Measurements from ENCODE around the gene ZNRF3.

GRCh38 chr22:29106839-29107238 is 223.5 kb downstream of the ZNRF3 start:
- TF ChIP-seq FOXJ3 (CRISPR knock-in tag; IDR thresholded peaks at IDR 0.05) (no peak), EP300 (IDR thresholded peaks at IDR 0.05; ENCODE audit: borderline replicate concordance in 1 of 2, low read depth in 1 of 2, low read length in 1 of 2) (no peak), USF2 (IDR thresholded peaks at IDR 0.05; ENCODE audit: borderline replicate concordance, low read depth, low read length) (no peak), MXI1 (IDR thresholded peaks at IDR 0.05; ENCODE audit: low read depth, low read length) (no peak), GABPA (IDR thresholded peaks at IDR 0.05; ENCODE audit: low read depth) (no peak), TAF1 (IDR thresholded peaks at IDR 0.05; ENCODE audit: borderline replicate concordance, low read depth, low read length) (no peak), NFIC (IDR thresholded peaks at IDR 0.05; ENCODE audit: borderline replicate concordance) (no peak)
- TF ChIP-seq, protein P1, sequence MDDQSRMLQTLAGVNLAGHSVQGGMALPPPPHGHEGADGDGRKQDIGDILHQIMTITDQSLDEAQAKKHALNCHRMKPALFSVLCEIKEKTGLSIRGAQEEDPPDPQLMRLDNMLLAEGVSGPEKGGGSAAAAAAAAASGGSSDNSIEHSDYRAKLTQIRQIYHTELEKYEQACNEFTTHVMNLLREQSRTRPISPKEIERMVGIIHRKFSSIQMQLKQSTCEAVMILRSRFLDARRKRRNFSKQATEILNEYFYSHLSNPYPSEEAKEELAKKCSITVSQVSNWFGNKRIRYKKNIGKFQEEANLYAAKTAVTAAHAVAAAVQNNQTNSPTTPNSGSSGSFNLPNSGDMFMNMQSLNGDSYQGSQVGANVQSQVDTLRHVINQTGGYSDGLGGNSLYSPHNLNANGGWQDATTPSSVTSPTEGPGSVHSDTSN (IDR thresholded peaks at IDR 0.05), result no peak
- TF ChIP-seq, protein P2, sequence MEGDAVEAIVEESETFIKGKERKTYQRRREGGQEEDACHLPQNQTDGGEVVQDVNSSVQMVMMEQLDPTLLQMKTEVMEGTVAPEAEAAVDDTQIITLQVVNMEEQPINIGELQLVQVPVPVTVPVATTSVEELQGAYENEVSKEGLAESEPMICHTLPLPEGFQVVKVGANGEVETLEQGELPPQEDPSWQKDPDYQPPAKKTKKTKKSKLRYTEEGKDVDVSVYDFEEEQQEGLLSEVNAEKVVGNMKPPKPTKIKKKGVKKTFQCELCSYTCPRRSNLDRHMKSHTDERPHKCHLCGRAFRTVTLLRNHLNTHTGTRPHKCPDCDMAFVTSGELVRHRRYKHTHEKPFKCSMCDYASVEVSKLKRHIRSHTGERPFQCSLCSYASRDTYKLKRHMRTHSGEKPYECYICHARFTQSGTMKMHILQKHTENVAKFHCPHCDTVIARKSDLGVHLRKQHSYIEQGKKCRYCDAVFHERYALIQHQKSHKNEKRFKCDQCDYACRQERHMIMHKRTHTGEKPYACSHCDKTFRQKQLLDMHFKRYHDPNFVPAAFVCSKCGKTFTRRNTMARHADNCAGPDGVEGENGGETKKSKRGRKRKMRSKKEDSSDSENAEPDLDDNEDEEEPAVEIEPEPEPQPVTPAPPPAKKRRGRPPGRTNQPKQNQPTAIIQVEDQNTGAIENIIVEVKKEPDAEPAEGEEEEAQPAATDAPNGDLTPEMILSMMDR (IDR thresholded peaks at IDR 0.05), result no peak

Measured in SK-N-SH (cell line).